Stimulated activated CD4-positive, alpha-beta T cell treated with anti-CD3 and anti-CD28 coated beads, Interleukin-1b, Interleukin-23, amount 100 ng/mL, for 24 hours (primary cell): Measurements from ENCODE around the gene CRYAA.
"Not testable (repeated sequence)": the region's sequence is repeated elsewhere in the genome, so short reads cannot be mapped to it uniquely, and the experiment has no call there.

ENCODE experiments used
- DNase-seq, 4 experiments: peaks; one replicate each; pipeline ENCODE4 v3.0.0-alpha.2; 2020; ENCODE audit warnings: low read depth in 4 of 4, low spot score in 1 of 4

Gene CRYAA

DNA sequence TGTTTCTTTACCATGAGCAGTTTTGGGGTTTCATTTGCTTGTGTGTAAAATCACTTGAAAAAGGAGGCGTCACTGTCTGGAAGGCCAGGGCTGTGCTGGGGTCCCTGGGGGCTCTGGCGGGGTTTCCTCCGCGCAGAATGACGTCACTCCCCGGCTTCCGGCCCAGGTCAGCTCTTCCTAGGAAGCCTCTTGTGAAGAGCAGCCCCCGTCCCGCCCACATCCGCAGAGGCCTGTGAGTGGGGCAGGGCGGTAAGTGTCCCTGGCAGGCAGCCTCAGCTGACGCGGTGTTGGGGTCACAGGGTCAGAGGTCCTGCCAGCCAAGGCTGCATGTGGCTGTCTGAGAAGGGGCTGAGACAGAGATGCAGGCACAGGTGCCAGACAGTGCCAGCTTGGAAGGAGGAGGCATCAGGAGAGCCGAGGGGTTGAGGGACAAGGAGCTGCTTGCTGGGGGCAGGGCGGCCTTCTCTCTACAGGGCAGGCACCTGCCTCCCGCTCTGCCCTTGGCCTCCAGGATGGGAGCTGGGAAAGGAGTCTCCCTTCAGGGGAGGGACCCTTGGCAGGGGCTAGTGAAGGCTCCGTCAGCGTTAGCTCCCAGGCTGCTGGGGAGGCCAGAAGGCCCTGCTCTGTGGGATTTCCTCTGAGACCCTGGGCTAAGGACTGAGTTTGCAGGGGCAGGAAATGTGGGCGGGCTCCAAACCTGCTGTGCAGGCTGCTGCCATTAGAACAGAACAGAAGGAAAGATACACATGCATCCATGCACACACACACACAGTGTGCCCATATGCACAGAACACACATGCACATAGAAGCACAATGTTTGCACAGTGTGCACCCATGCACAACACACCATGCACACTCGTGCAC is 8.5 kb downstream of the CRYAA start:
- not testable (repeated sequence) for DNase-seq

DNA sequence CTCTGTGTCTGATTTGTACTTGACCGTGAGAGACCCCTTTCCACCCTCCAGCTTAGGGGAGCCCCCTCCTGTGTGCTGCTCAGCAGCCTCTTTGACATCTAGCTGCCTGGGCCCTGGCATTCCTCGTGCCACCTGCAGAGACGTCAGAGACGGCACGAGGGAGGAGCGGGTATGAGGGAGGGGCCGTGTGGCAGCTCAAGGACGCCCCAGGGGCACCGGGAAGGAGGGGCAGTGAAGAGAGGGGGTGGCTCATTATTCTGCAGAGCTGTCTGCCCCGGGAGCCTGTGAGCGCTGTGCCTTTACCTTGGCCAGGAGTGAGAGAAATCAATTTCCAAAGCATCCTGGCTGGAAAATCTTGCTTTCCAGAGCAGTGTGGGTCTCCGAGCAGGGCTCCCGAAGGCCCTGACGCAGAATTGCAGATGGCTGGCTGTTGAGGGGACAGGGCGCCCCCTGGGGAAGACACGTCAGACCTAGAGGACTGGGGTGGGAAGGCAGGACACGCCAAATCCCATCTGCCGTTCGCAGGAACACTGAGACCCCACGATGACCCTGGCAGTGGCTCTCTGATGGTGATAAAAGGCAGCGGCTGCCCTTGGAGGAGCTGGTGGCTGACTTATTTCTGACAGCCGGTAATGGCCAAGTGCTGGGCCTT is 9.5 kb downstream of the CRYAA start:
- DNase-seq: not testable (repeated sequence)

DNA sequence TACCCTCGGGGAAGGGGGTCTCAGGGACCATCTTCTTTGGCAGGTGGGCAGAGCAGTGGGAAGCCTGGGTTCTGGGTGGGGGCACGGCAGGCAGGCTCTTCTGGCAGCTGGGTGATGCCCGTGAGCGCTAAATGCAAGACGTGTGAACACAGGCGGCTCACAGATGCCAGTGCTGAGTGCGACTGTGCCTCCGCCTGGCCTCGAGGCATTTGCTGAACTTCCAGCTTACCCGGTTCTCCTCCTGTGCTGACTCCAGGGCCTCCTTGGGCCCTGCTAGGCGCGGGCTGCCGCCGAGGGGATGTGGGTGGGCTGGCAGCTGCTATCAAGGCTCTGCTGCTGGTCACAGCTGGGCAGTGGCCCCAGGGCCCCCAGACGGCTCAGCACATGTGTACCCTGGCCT is 12.2 kb downstream of the CRYAA start:
- not testable (repeated sequence) for DNase-seq

DNA sequence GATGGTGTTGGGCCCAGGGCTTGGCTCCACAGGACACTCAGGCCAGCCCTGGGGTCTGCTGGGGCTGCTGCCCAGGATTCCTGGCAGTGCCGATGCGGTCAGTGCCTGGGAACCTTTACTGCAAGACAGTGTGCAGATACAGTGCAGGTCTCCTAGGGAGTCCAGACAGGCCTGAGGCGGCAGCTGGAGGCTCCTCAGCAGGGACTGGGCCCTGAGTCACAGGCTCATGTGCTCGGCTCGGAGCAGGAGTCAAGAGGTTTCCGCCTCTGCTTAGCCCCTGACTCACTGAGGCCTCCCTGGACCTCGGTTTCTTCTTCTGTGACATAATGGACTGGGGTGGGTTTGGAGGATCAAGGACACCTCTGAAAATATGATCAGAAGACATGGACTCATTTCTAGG is 18.5 kb downstream of the CRYAA start:
- not testable (repeated sequence) for DNase-seq

DNA sequence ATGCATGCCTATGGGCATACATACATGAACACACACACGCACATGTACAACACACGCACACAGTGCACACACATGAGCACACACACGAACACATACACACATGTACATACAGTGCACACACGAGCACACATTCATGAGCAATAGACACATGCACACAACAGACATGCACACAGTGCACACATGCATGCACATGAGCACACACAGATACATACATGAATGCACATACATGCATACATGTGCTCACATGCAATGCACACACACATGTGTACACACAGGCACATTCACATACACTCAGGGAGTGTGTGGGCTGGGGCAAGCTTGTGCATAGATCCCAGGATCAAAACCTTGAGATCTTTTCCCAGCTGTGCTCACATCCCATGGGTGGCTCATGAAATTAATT is 18.9 kb downstream of the CRYAA start:
- no peak for DNase-seq

DNA sequence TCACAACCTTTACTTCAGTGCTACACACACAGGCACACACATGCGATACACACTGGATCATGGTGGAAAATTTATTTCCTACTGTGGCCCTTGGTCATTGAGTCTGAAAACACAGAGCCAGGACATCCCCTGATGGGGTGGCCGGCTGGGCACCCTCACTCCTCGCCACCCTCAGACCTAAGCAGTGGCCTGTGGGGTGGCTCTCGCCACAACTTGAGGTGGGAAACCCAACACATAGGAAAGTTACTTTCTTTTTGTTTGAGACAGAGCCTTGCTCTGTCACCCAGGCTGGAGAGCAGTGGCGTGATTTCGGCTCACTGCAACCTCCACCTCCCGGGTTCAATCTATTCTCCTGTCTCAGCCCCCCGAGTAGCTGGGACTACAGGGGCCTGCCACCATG is 19.4 kb downstream of the CRYAA start:
- DNase-seq: no peak

DNA sequence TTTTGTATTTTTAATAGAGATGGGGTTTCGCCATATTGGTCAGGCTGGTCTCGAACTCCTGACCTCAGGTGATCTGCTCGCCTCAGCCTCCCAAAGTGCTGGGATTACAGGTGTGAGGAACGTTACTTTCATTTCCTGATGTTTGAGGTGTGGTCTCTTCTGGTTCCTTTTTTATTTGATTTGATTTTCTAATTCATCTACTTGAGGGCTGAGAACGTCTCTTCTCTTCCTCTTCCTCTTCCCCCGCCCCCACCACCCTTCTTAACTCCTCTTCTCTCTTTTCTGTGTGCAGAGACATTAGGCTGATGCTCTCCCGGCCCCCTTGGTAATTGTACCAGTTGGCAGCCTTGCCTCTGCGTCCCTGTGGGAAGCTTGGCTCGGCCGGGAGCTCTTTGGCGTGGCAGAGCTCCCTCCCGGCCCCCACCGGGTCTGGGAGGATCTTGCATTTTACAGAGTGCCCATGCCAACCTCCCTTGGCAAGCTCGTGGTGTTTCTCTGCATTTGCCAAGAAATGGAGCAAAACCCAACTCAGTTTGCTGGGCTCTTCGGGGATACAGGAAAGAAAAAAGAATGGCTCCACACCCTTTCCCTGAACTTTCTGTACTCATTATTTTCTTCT is 19.9 kb downstream of the CRYAA start:
- no peak for DNase-seq

DNA sequence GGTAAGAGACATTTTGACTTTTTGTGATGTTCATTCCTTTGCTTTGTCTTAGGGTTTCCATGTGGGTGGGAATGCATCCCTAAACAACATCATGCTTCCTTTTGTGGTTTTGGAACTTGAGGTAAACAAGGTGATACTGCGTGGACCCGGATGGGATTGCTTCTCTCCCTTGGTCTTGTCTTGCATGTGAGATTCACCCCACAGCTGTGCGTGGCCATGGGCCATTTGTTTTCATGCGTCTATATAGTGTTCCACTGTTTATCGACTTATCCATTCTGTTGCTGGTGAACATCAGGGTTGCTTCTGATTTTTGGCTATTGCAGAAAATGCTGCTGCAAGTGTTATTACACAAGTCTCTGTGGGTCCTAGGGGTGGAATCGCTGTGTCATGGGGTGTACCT is 21.1 kb downstream of the CRYAA start:
- no peak for DNase-seq

DNA sequence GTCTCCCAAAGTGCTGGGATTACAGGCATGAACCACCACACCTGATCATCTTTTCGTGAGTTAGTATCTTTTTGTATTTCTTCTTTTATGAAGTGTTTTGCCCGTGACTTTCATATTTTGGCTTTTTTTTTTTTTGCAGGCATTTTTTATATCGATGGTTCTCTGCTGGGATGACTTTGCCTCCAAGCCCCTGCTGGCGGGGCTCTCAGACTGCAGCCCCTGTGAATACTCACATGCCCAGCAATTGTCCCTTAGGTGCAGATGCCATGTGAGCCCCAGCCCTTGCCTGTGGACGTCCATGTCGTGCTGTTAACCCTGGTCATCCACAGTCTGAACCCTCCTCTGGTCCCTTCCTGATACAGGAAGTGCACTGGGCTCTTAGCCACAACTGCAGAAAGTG is 21.7 kb downstream of the CRYAA start:
- DNase-seq: no peak

DNA sequence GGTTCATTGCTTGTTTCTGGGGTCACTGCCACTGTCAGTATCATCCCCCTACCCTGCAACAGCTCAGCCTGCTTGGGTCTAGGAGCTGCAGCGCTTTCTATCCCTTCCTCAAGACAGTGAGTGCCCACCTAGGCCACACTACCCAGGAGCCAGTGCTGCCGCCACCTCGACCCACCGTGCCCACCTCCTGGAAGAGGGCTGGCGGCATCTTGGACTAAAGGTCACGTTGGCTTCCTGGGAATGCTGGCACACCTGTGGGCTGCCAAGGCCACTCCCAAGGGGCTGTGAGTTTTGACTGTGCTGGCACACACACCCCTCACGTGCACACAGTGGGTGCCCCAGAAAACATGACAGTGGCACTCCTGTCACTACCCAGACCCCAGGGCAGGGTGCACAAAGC is 22.1 kb downstream of the CRYAA start:
- DNase-seq: no peak

DNA sequence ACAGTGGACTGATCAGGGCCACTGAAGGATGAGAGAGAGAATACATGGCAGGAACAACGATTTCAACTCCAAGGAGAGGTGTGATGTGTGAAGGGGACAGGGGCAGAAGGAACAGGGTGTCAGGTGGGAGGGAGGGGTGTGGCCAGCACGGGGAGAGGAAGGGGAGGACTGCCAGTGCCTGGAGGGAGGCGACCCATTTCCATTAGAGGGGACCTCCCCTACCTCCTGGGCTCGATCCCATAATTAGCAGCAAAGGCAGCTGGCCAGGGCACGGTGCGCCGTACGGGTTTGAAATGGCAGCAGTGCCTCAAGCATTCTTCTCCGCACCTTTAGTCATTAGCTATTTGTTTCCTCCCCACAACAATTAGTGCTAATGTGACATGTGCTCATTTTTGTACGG is 22.7 kb downstream of the CRYAA start:
- DNase-seq: no peak

DNA sequence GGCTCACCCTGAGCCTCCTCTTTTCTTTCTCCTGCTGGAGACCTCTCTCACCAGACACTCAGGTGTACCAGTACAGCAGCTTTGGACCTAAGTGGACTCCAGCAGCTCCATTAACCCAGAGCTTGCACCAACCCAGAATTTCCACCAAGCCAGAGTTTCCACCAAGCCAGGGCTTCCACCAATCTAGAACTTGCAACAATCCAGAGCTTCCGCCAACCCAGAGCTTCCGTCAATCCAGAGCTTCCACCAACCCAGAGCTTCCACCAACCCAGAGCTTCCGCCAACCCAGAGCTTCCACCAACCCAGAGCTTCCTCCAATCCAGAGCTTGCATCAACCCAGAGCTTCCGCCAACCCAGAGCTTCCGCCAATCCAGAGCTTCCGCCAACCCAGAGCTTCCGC is 23.2 kb downstream of the CRYAA start:
- DNase-seq: no peak

DNA sequence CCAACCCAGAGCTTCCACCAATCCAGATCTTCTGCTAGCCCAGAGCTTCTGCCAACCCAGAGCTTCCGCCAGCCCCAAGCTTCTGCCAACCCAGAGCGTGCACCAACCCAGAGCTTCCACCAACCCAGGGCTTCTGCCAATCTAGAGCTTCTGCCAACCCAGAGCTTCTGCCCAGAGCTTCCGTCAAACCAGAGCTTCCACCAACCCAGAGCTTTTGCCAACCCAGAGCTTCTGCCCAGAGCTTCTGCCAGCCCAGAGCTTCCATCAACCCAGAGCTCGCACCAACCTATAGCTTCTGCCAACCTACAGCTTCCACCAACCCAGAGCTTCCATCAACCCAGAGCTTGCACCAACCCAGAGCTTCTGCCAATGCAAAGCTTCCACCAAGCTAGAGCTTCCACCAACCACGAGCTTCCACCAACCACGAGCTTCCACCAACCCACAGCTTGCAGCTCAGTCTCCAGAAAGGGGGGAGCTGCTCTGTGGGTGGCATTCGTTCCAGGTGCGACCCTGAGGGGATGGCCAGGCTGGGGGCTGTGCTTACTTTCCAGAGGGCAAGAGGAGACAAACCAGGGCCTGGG is 23.8 kb downstream of the CRYAA start:
- no peak for DNase-seq

DNA sequence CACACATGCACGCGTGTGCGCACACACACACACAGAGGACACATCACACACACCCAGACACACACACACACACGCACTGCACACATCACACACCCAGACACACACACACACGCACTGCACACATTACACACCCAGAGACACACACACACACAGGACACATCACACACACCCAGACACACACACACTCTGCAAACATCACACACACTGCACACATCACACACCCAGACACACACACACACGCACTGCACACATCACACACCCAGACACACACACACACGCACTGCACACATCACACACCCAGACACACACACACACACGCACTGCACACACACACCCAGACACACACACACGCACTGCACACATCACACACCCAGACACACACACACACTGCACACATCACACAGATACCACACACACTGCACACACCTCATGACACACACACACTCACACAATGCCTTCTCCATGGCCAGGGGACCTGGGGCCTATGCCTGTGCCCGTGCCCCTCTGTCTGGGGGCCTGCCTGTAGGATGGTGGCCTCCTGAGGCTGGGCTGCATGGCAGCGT is 24.4 kb downstream of the CRYAA start:
- no peak for DNase-seq

DNA sequence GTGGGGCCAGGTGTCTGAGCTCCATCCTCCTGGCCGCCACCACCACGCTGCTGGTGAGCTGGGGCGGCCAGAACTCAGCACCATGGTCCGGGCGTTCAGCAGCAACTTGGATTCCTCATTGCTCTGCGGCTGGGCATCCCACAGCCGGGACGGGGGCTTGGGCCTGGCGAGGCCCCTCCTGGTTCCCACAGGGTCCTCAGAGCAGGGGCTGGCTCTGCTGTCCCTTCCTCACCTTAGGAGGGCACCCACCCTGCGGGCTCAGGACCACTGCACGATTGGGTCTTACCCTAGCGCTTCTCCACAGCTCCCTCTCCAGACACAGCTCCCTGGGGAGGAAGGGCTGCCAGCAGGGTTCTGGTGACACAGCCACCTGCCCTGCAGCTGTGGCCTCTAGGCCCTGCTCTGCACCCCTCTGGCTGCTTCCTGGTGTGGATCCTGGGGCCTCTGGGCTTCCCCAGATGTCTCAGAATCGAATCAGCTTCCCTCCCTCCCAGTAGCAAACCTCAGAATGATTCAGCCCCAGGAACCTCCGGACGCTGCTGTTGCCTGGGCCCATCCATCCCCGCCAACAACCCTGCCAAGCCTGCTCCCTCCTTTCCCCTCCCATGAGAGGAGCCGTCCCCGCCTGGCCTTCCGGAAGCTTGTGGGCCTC is 25.0 kb downstream of the CRYAA start:
- DNase-seq: no peak

DNA sequence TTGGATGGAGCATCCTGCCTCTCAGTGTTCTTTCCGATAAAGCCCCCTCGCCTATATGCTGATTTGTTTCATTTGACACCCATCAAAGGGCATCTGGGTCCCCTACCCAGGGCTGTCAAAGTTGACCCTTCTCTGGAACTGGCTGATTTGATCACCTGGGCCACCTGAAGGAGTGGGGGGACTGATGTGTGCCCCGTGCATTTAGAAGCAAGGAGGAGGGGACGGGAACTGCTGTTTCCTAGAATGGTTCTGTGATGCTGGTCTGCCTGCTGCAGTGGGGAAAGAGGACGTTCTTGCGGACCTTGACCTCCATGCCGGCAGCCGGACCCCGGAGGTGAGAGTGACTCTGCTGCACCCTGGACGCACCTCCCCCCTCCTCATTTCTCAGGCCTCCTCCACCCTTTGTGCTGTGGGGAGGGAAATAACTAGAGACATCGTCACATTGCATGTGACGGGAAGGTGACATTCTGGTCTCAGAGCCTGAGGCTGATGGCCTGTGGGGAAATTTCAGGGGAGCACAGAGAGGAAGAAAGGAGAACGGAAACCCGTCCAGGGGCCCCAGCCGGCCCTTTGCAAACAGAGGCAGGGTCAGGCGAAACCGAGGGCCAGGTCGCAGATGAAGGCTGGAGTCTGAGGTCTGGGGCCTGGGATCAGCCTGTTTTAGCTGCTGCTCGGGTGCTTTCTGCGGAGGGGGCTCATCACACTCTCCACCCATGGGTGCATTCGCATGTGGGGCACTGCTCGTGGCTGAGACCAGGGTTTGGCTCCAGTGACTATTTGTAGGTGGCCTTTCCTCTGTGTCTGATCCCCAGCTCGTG is 25.7 kb downstream of the CRYAA start:
- no peak for DNase-seq

DNA sequence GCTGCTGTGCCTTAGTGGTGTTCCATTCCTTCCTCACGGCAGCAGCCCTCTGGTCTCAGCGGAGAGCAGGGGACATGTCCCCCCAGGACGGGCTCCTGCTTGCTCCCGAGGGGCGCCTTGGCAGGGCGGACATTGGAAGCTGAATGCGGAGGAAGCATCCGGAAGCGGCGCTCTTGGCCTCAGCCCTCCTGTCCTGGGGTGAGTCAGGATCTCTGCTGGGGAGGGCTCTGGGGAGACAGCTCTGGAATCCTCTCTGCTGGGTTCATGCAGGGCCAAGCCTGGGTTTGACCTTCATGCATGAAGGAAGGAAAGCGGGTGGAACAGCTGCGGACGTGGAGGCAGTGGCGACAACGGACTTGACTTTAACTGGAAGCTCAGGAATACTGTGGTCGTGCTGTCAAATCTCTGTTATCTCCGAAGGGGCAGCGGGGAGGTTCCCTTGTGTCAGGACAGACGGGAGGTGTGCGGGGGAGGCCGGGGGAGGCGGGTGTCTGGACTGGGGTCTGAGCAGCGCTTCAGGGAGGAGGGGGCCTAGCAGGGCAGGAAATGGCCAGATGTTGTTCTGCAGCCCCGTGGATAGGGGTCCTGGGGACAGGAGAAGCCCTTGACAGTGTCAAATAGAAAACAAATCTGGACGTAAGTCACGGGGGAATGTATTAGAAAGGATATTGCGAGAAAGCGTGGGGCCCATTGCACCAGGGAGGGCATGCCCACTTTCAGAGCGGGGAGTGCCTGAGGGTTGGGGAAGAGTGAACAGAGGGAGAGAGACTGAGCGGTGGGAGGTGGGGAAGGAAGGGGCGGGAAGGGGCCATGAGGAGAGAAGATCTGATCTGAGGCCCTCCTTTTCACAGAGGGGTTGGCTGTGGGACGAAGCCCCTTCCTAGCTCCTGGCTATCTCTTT is 26.6 kb downstream of the CRYAA start:
- no peak for DNase-seq

DNA sequence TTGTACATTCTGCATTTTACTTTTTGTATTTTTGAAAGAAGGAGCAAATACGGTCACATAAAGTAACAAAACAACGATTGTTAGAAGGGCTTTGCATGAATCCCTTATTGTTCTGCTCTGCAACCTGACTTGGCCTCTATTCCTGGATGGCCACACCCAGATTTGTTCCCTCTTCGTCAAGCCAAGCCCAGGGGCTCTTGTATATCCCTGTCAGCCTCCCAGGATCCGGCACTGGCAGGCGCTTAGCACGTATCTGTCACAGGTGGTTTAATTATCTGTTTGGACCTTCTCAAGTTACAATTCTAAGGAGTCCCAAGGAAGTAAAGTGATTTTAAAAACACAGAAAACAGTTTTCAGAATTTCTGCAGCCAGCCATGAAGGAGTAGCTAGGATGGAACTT is 28.0 kb downstream of the CRYAA start:
- DNase-seq: no peak

DNA sequence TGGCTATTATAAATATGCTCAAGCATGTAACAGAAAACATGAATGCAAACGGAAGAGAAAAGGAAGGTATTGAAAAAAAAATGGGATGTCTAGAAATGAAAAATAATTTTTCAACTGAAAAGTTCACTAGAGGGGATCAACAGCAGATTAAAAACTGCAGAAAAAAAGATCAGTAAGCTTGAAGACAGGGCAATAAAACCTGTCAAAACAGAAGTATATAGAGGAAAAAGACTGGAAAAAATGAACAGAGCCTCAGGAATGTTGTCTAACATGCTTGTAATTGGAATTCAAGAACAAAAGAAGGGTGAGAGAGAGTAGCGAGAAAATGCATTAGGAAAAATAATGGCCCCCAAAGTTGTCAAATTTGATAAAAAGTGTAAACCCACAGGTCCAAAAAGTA is 29.6 kb downstream of the CRYAA start:
- DNase-seq: no peak
